Esophagus (tissue), 2 donors: ENCODE data around the gene SPDYE5. TPM values are rescaled to one million over a fixed set of nuclear protein-coding genes. Genes with fewer than 3 reads are reported as not detected.

Experiments
- H3K27ac ChIP-seq, 2 donors: one replicate each; pipeline ENCODE4 v1.5.1; 2013; ENCODE audit warnings: low read depth in 2 of 2, mild to moderate bottlenecking in 2 of 2, inconsistent platforms in 1 of 2, low read length in 1 of 2, moderate library complexity in 1 of 2
- H3K27me3 ChIP-seq, 2 donors: one replicate each; pipeline ENCODE4 v1.6.1; 2013; ENCODE audit warnings: low read length in 2 of 2, control low read depth in 1 of 2, mild to moderate bottlenecking in 1 of 2; ENCODE audit not compliant: insufficient read depth in 2 of 2, control insufficient read depth in 1 of 2
- H3K36me3 ChIP-seq, 2 donors: one replicate each; pipeline ENCODE4 v1.6.1; 2013; ENCODE audit warnings: low read length in 1 of 2; ENCODE audit not compliant: control insufficient read depth in 2 of 2, insufficient read depth in 2 of 2
- H3K4me1 ChIP-seq, 2 donors: one replicate each; pipeline ENCODE4 v1.6.1; 2013; ENCODE audit warnings: low read length in 1 of 2; ENCODE audit not compliant: control insufficient read depth in 2 of 2, insufficient read depth in 2 of 2
- H3K4me3 ChIP-seq, 2 donors: one replicate each; pipeline ENCODE4 v1.5.1; 2013; ENCODE audit warnings: low read length in 2 of 2, mild to moderate bottlenecking in 2 of 2, low read depth in 1 of 2, moderate library complexity in 1 of 2
- H3K9me3 ChIP-seq, 2 donors: one replicate each; pipeline ENCODE4 v1.6.1; 2013; ENCODE audit warnings: mild to moderate bottlenecking in 2 of 2, low read depth in 1 of 2, low read length in 1 of 2, moderate library complexity in 1 of 2; ENCODE audit not compliant: control insufficient read depth in 2 of 2, insufficient read depth in 1 of 2
- WGBS, 2 donors: extraction: QIAGEN DNeasy Blood & Tissue Kit; methylation state at CpG; one replicate each; pipeline ENCODE4 v1.1.7; 2013; 5-methylcytosine and 5-hydroxymethylcytosine counted together
- polyA plus RNA-seq, 2 donors: library from polyadenylated mRNA; stranded (reverse); fragments of 200-250 nt; gene quantifications; one replicate each; pipeline ENCODE4 v1.2.3, GENCODE V29; 2013
- donor health status: healthy with polysubstance abuse.
- donor health status: Bipolar disorder and iron deficiency.

The SPDYE5 gene
- polyA plus RNA-seq, 2 donors: 0.02 TPM; not detected in 1

DNA sequence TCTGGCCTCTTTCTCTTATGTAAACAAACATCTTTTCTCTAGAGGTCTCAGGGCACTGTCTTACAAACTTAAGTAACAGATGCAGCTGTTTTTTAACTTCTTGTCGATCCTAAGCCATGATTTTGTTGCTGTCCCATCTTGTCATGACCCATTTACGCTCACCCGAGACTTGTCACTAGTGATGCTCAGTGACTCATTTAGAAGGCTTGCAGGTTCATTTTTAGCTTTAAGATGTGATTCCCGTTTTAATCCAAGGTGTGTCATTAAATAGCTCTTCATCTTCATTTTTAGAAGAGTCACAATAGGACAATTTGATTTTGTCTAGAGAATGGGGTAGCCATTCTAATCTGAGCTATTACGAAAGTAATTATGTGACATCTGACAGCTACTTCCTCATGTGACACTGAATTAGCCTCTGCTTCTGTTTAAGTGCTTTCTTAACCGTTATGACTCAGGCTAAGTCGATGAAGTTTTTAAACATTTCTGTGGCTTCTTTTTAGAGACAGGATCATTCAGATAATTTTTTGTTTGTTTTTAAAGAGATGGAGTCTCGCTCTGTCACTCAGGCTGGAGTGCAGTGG, 42.7 kb downstream of the SPDYE5 start:
- H3K4me1 ChIP-seq: no peaks in the 10 kb centered on the region
- no peaks in the 10 kb centered on the region for H3K9me3 ChIP-seq
- H3K4me3 ChIP-seq: no peak overlapping the region
- H3K27ac ChIP-seq: no peak overlapping the region
- no peaks in the 10 kb centered on the region for H3K27me3 ChIP-seq
- H3K36me3 ChIP-seq: peaks cover 0 to 14% of the 10 kb centered on the region in 2 donors
- 49 to 53% methylated on average over 8 of the region's 8 CpGs for WGBS, 2 donors

DNA sequence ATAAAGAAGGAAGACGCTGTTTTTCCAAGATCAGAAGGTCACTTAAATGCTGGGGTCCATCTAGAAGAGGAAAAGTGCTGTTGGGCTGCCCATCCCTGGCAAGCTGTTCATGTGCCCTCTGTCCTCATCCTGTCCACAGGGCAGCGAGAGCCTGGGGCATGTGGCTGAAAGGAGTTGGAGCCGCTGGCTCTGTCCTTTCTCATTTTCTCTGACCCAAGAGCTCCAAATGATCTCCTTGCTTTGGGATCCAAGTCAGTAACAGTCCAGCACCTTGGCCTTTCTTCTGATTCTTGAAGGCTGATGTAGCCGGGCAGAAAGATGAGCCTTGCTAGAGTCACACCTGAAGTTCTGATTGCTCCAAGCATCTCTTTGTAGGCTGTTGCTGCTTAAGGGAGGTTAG, 44.4 kb downstream of the SPDYE5 start:
- 96 to 98% methylated on average over 4 of the region's 4 CpGs for WGBS, 2 donors
- no peaks in the 10 kb centered on the region for H3K9me3 ChIP-seq
- no peak overlapping the region for H3K27ac ChIP-seq
- no peaks in the 10 kb centered on the region for H3K27me3 ChIP-seq
- H3K4me3 ChIP-seq: no peak overlapping the region
- peaks cover 0 to 14% of the 10 kb centered on the region in 2 donors for H3K36me3 ChIP-seq
- H3K4me1 ChIP-seq: no peaks in the 10 kb centered on the region

DNA sequence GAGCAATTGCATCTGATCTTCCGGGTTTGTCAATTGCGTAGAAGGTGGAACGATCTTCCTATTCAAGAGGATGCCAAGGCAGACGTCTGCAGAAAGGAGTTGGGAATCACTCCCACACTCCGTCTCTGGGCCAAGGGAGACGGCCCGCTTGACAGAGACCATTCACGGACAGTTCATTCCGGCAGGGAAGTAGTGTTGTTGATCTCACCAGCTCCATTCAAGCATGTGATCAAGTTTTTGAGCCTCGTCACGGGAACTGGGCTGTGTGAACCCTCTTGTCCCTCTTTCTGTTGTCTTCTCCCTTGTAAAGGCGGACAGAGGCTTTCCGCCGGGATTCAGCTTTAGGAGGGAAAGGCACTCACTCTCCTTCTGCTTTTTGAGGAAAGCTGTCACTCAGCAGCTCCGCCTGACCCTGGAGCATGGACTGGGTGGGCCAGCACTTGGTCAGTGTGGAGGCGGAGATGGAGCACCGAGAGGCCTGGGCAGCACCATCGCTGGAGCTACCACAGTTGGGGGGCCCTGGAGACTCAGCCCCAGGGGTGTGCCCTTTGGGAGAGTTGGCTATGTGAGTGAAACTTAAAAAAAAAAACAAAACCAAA, 44.9 kb downstream of the SPDYE5 start:
- H3K27me3 ChIP-seq: no peaks in the 10 kb centered on the region
- no peak overlapping the region for H3K27ac ChIP-seq
- 86 to 92% methylated on average over 18 of the region's 18 CpGs for WGBS, 2 donors
- no peak overlapping the region for H3K4me3 ChIP-seq
- no peaks in the 10 kb centered on the region for H3K9me3 ChIP-seq
- H3K36me3 ChIP-seq: peaks cover 0 to 14% of the 10 kb centered on the region in 2 donors
- no peaks in the 10 kb centered on the region for H3K4me1 ChIP-seq

DNA sequence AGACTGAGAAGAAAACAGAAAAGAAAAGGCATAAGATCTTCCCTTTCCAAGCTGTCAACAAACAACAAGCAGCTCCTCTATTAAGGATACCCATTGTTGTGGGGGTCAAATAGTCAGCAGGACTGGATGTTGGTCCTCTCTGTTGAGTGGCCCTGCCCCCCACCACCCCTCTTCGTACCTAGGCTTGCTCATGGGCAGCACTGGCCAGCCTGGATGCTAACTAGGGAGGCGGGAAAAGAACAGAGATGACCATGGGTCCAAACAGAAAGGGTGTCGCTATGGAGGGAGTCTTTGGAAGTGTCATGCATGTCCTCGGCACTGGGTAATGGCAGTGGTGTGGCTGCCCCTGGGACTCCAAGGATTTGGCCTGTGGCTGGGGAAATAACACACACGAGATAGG, 45.6 kb downstream of the SPDYE5 start:
- H3K27me3 ChIP-seq: no peaks in the 10 kb centered on the region
- H3K4me1 ChIP-seq: no peaks in the 10 kb centered on the region
- H3K4me3 ChIP-seq: no peak overlapping the region
- no peaks in the 10 kb centered on the region for H3K9me3 ChIP-seq
- 86 to 96% methylated on average over 5 of the region's 5 CpGs for WGBS, 2 donors
- no peak overlapping the region for H3K27ac ChIP-seq
- peaks cover 0 to 14% of the 10 kb centered on the region in 2 donors for H3K36me3 ChIP-seq

DNA sequence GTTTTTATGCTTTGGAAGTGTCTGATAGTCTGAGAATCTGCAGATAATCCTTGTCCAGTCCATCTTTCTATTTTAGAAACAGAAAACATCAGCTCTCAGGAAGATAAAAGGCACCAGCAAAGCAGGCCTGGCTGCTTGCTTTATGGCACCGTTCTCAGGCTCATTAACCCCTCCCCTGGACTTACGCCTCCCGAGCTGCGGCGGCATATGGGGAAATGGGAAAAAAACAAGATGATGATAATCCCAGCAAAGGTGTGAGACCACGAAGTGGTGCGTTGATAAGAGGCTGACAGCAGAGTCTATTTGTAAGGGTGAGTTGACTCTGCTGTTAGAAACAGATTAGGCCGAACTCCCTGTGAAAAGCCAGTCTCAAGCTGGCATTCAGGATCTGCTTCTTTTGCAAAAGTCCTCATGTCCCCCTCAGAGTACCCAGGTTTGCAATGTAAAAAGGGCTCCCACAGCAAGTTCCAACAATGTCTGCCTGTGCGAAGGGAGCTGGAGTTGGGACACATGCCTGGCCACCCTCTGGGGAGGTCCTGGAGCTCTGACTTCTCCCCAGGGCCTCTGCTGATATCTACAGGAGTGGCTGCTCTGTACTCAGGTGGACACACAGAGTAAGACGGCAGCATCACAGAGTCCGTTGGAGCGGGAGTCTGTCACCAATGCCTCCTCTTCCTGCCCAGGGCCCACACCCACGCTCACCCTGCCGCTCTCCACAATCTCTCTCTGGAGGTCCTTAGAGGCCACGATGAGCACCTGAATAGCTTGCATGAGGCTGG, 54.3 kb downstream of the SPDYE5 start:
- no peaks in the 10 kb centered on the region for H3K4me1 ChIP-seq
- H3K27me3 ChIP-seq: no peaks in the 10 kb centered on the region
- H3K4me3 ChIP-seq: no peak overlapping the region
- peaks cover 0 to 16% of the 10 kb centered on the region in 2 donors for H3K36me3 ChIP-seq
- H3K9me3 ChIP-seq: no peaks in the 10 kb centered on the region
- 76 to 86% methylated on average over 15 of the region's 15 CpGs for WGBS, 2 donors
- H3K27ac ChIP-seq: no peak overlapping the region

Other genes with a start within 250 kb of the SPDYE5 start
- gene TRIM73, start 96.7 kb upstream of the SPDYE5 start, polyA plus RNA-seq: 1 to 10 TPM; 1.5 to 2.9 TPM
- gene POM121C, start 6.0 kb upstream of the SPDYE5 start, polyA plus RNA-seq: 10 to 100 TPM in 1 of 2 donors, 1 to 10 TPM in 1; 9.9 to 12.5 TPM
- 1 to 10 TPM; 1.8 to 2.2 TPM for gene HIP1, start 246.6 kb downstream of the SPDYE5 start, polyA plus RNA-seq